K562 (cell line): Measurements from ENCODE around the gene FAF2. TPM values are rescaled to one million over a fixed set of nuclear protein-coding genes. Genes with fewer than 3 reads are reported as not detected.
A peak's percentile ranks its signal among the peaks of the same experiment; 100 is the strongest.

Experiments used
- BCOR ChIP-seq: fragments of 450-650 bp; IDR thresholded peaks from 2 replicates; pipeline ENCODE4 v1.6.1; 2016
- CAMTA2 ChIP-seq: fragments of 250-450 bp; sonication (Bioruptor Pico); conservative IDR thresholded peaks from 2 replicates; pipeline ENCODE4 v1.5.1; 2022
- CC2D1A ChIP-seq: fragments of 450-650 bp; IDR thresholded peaks from 2 replicates; pipeline ENCODE4 v1.6.1; 2017; ENCODE audit warnings: mild to moderate bottlenecking
- CEBPB ChIP-seq: fragments of 450-650 bp; IDR thresholded peaks from 2 replicates; pipeline ENCODE4 v1.6.1; 2016; ENCODE audit warnings: missing genetic modification characterization, missing compliant biosample characterization
- CEBPG ChIP-seq, 3 experiments: fragments of 200-800 bp in 1 of 3; sonication (Bioruptor generic) in 1 of 3; sonication (generic) in 1 of 3; formaldehyde crosslinking in 1 of 3; IDR thresholded peaks in 2 of 3; conservative IDR thresholded peaks in 1 of 3; 2 replicates each; pipeline versions ENCODE4 v1.6.1 to v1.8.0; 2016 to 2022; ENCODE audit warnings: missing compliant biosample characterization in 2 of 3, missing genetic modification characterization in 2 of 3, mild to moderate bottlenecking in 1 of 3, missing genetic modification reagents in 1 of 3
- DDX20 ChIP-seq: fragments of 450-650 bp; IDR thresholded peaks from 2 replicates; pipeline ENCODE4 v1.6.1; 2016; ENCODE audit warnings: missing genetic modification characterization, low read depth, mild to moderate bottlenecking, missing compliant biosample characterization, moderate library complexity
- FIP1L1 ChIP-seq: fragments of 200-400 bp; formaldehyde crosslinking; IDR thresholded peaks from 2 replicates; pipeline ENCODE4 v1.6.1; 2018; ENCODE audit warnings: mild to moderate bottlenecking, low read depth, low read length; ENCODE audit not compliant: poor library complexity, severe bottlenecking
- FOXJ2 ChIP-seq: fragments of 200-800 bp; sonication (Bioruptor generic); IDR thresholded peaks from 2 replicates; pipeline ENCODE4 v1.6.1; 2016; ENCODE audit warnings: missing genetic modification characterization, missing compliant biosample characterization
- FOXJ3 ChIP-seq: sonication (generic); formaldehyde crosslinking; IDR thresholded peaks from 2 replicates; pipeline ENCODE4 v1.4.0; 2020; ENCODE audit warnings: mild to moderate bottlenecking, missing genetic modification reagents
- FOXP1 ChIP-seq: sonication (generic); formaldehyde crosslinking; IDR thresholded peaks from 2 replicates; pipeline ENCODE4 v1.8.0; 2022; ENCODE audit warnings: mild to moderate bottlenecking, missing genetic modification reagents
- FOXP4 ChIP-seq: sonication (generic); formaldehyde crosslinking; IDR thresholded peaks from 2 replicates; pipeline ENCODE4 v1.8.0; 2022; ENCODE audit warnings: mild to moderate bottlenecking, missing genetic modification reagents, borderline replicate concordance
- HMGN3 ChIP-seq: IDR thresholded peaks from 2 replicates; pipeline ENCODE4 v1.6.1; 2011; ENCODE audit warnings: borderline replicate concordance, low read depth, mild to moderate bottlenecking, mixed read lengths, low read length; ENCODE audit not compliant: insufficient read length; ENCODE audit errors: extremely low read depth
- MAX ChIP-seq: sonication (generic); formaldehyde crosslinking; IDR thresholded peaks from 2 replicates; pipeline ENCODE4 v1.9.0; 2022; ENCODE audit warnings: mild to moderate bottlenecking, missing genetic modification reagents
- MBD2 ChIP-seq: sonication (generic); IDR thresholded peaks from 2 replicates; pipeline ENCODE4 v1.6.1; 2016; ENCODE audit warnings: low read depth, borderline replicate concordance
- SAFB ChIP-seq: fragments of 200-400 bp; formaldehyde crosslinking; IDR thresholded peaks from 2 replicates; pipeline ENCODE4 v1.6.1; 2017; ENCODE audit warnings: low read depth, low read length, borderline replicate concordance
- ZKSCAN1 ChIP-seq: fragments of 150-350 bp; IDR thresholded peaks from 2 replicates; pipeline ENCODE4 v1.6.1; 2016; ENCODE audit warnings: low read depth, low read length
- ZNF121 ChIP-seq: sonication (generic); formaldehyde crosslinking; conservative IDR thresholded peaks from 2 replicates; pipeline ENCODE4 v1.8.0; 2022; ENCODE audit warnings: missing genetic modification reagents
- ZNF232 ChIP-seq: sonication (generic); formaldehyde crosslinking; IDR thresholded peaks from 2 replicates; pipeline ENCODE4 v1.8.0; 2022; ENCODE audit warnings: mild to moderate bottlenecking, missing genetic modification reagents
- ZNF384 ChIP-seq: IDR thresholded peaks from 2 replicates; pipeline ENCODE4 v1.6.1; 2012; ENCODE audit warnings: low read depth, low read length, improper control_type of control experiment
- ZNF76 ChIP-seq: fragments of 250-450 bp; sonication (Bioruptor Pico); IDR thresholded peaks from 2 replicates; pipeline ENCODE4 v1.4.0; 2020; ENCODE audit warnings: mild to moderate bottlenecking, moderate library complexity, borderline replicate concordance
- polyA plus RNA-seq, 8 experiments: library from polyadenylated mRNA; depleted of rRNA in 4 of 8; stranded (reverse) in 5 of 8; unstranded in 3 of 8; fragments of >200 nt; fragmentation: Nextera tagmentation in 2 of 8; fragmentation: Illumina TruSeq in 1 of 8; extraction: Ambion mirVana in 2 of 8; extraction: Trizol in 1 of 8; gene quantifications; 2 replicates each; pipeline versions ENCODE4 v1.2.1 to v1.2.3, GENCODE V29; 2011 to 2014; ENCODE audit warnings: inconsistent platforms in 1 of 8, missing spikeins in 1 of 8
- total RNA-seq, 7 experiments: library from RNA; depleted of rRNA in 6 of 7; stranded (reverse); fragments of >200 nt in 6 of 7; fragmentation: Illumina TruSeq in 2 of 7; extraction: Trizol in 2 of 7; gene quantifications; 2 replicates each; pipeline versions ENCODE4 v1.2.1 to v1.2.3, GENCODE V29; 2011 to 2021; ENCODE audit warnings: low replicate concordance in 1 of 7
- TF ChIP-seq, protein P1 (sequence below): fragments of 450-650 bp; formaldehyde crosslinking; IDR thresholded peaks from 2 replicates; pipeline ENCODE4 v1.4.0; 2020; ENCODE audit warnings: mild to moderate bottlenecking, moderate library complexity
- TF ChIP-seq, protein P2 (sequence below): fragments of 450-650 bp; IDR thresholded peaks from 2 replicates; pipeline ENCODE4 v1.6.1; 2016; ENCODE audit warnings: mild to moderate bottlenecking

The FAF2 gene
- total and polyA plus RNA-seq, 9 of the 15 experiments (the other 6 are each of a cell fraction or from before 2014, with no cell fraction given), result 25.0 to 44.6 (median 36.1) TPM

DNA sequence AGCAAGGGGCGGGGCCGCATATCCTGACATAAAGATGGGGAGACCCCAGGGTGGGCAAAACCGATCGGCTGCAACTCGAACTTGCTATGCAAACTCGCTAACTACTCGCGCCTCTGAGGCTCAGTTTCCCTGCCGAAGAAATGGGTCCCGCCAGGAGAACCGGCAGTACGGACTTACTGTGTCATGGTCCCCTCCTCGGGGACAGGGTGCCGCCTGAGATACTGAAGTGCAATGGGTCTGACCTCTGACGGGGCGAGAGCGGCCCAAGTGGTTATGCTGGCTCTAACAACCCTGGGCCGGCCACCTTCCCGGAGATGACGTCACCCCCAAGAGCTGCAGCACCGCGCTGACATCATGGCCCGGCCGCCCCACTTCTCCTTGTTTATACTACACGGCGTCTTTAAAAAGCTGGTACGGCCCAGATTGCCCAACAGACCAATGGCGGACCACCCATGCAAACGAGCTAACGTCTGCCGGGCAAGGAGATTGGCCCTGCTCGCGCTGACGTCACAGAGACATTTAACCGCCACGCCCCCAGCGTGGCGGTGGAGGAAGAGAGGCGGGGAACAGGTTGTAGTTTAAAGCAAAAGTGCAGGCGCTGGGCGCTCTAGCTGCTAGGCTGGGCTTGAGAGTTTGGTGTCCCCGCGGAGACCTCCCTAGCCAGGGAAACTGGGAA, 89.5 kb downstream of the FAF2 start (continued):
- peak; percentile 78 for TF ChIP-seq HMGN3
- peak; percentile 71; the same call in 1 of the 2 replicates for TF ChIP-seq MBD2
- TF ChIP-seq CC2D1A, result 0 out of 2 replicates have a peak, but pooled peaks have one; percentile 37
- TF ChIP-seq FOXJ2 (tag), result peak; percentile 95
- TF ChIP-seq ZNF76 (CRISPR knock-in tag), result peak; percentile 86
- no peak for TF ChIP-seq DDX20 (tag)
- no peak for TF ChIP-seq ZNF121 (CRISPR knock-in tag)
- peak; percentile 95 for TF ChIP-seq CEBPG (CRISPR knock-in tag; IDR thresholded peaks at IDR 0.05)
- peak; percentile 94 to 95 for TF ChIP-seq CEBPG (tag; conservative IDR thresholded peaks at IDR 0.05 in 1 of 2, IDR thresholded peaks at IDR 0.05 in 1 of 2)
- TF ChIP-seq, protein P1, sequence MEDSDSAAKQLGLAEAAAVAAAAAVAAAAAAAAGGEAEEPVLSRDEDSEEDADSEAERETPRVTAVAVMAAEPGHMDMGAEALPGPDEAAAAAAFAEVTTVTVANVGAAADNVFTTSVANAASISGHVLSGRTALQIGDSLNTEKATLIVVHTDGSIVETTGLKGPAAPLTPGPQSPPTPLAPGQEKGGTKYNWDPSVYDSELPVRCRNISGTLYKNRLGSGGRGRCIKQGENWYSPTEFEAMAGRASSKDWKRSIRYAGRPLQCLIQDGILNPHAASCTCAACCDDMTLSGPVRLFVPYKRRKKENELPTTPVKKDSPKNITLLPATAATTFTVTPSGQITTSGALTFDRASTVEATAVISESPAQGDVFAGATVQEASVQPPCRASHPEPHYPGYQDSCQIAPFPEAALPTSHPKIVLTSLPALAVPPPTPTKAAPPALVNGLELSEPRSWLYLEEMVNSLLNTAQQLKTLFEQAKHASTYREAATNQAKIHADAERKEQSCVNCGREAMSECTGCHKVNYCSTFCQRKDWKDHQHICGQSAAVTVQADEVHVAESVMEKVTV (CRISPR knock-in tag), result no peak
- no peak for TF ChIP-seq CAMTA2 (CRISPR knock-in tag)
- TF ChIP-seq FOXJ3 (CRISPR knock-in tag), result no peak
- TF ChIP-seq ZNF232 (CRISPR knock-in tag), result no peak
- no peak for TF ChIP-seq SAFB
- TF ChIP-seq, protein P2, sequence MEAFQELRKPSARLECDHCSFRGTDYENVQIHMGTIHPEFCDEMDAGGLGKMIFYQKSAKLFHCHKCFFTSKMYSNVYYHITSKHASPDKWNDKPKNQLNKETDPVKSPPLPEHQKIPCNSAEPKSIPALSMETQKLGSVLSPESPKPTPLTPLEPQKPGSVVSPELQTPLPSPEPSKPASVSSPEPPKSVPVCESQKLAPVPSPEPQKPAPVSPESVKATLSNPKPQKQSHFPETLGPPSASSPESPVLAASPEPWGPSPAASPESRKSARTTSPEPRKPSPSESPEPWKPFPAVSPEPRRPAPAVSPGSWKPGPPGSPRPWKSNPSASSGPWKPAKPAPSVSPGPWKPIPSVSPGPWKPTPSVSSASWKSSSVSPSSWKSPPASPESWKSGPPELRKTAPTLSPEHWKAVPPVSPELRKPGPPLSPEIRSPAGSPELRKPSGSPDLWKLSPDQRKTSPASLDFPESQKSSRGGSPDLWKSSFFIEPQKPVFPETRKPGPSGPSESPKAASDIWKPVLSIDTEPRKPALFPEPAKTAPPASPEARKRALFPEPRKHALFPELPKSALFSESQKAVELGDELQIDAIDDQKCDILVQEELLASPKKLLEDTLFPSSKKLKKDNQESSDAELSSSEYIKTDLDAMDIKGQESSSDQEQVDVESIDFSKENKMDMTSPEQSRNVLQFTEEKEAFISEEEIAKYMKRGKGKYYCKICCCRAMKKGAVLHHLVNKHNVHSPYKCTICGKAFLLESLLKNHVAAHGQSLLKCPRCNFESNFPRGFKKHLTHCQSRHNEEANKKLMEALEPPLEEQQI, result no peak
- TF ChIP-seq ZNF384, result no peak
- peak; percentile 63; the same call in 1 of the 2 replicates for TF ChIP-seq BCOR
- TF ChIP-seq FIP1L1, result peak; percentile 7
- peak; percentile 17; the same call in 1 of the 2 replicates for TF ChIP-seq FOXP4
- TF ChIP-seq ZKSCAN1, result 0 out of 2 replicates have a peak, but pooled peaks have one; percentile 34
- TF ChIP-seq CEBPB (tag), result peak; percentile 94
- no peak for TF ChIP-seq MAX (CRISPR knock-in tag)
- 0 out of 2 replicates have a peak, but pooled peaks have one; percentile 24 for TF ChIP-seq FOXP1
